GM12864 (cell line): ENCODE results near the gene ADAMTS2.
"Not testable (repeated sequence)": the region's sequence is repeated elsewhere in the genome, so short reads cannot be mapped to it uniquely, and the experiment has no call there.

Experiments
- DNase-seq: peaks from one replicate; pipeline ENCODE4 v3.0.0-alpha.2; 2011; ENCODE audit warnings: low read depth
- H3K4me3 ChIP-seq: 2 replicates; pipeline ENCODE4 v1.5.1; 2011; ENCODE audit warnings: mild to moderate bottlenecking, low read depth, low read length, control low read depth
- CTCF ChIP-seq: IDR thresholded peaks from 2 replicates; pipeline ENCODE4 v1.5.1; 2011; ENCODE audit warnings: low read depth, mild to moderate bottlenecking, moderate library complexity, low read length, control low read depth, inconsistent platforms; ENCODE audit errors: missing control alignments

Gene ADAMTS2

GRCh38 chr5:179330186-179330900 is 14.9 kb downstream of the ADAMTS2 start:
- no peak overlapping the region for H3K4me3 ChIP-seq
- no peak for TF ChIP-seq CTCF
- no peak for DNase-seq

GRCh38 chr5:179328291-179328690 is 17.0 kb downstream of the ADAMTS2 start:
- H3K4me3 ChIP-seq: no peak overlapping the region
- no peak for DNase-seq
- no peak for TF ChIP-seq CTCF

- DNase-seq: no peak
- H3K4me3 ChIP-seq: no peak overlapping the region
- no peak for TF ChIP-seq CTCF
Measured at GRCh38 chr5:179327021-179327735, 18.1 kb downstream of the ADAMTS2 start.

- no peak for TF ChIP-seq CTCF
- DNase-seq: no peak
- no peak overlapping the region for H3K4me3 ChIP-seq
Measured at GRCh38 chr5:179326122-179326927, 18.9 kb downstream of the ADAMTS2 start.

GRCh38 chr5:179325296-179326031 is 19.8 kb downstream of the ADAMTS2 start:
- H3K4me3 ChIP-seq: no peak overlapping the region
- no peak for TF ChIP-seq CTCF
- DNase-seq: no peak

GRCh38 chr5:179324760-179325295 is 20.4 kb downstream of the ADAMTS2 start:
- no peak for TF ChIP-seq CTCF
- H3K4me3 ChIP-seq: no peak overlapping the region
- no peak for DNase-seq

GRCh38 chr5:179324316-179324715 is 20.9 kb downstream of the ADAMTS2 start:
- H3K4me3 ChIP-seq, DNase-seq: not testable (repeated sequence)
